NCI-H2029 (cell line): ENCODE measurements around the gene COL6A3.
"Not testable (repeated sequence)": the region's sequence is repeated elsewhere in the genome, so short reads cannot be mapped to it uniquely, and the experiment has no call there.

ENCODE experiments used
- DNase-seq: peaks from one replicate; lab custom pipeline; 2025; lab: John Stamatoyannopoulos, UW

The COL6A3 gene

GRCh38 chr2:237418300-237418699, 4.3 kb upstream of the COL6A3 start:
- DNase-seq: no peak

GRCh38 chr2:237412988-237413776, 782 bp downstream of the COL6A3 start:
- no peak for DNase-seq

DNA sequence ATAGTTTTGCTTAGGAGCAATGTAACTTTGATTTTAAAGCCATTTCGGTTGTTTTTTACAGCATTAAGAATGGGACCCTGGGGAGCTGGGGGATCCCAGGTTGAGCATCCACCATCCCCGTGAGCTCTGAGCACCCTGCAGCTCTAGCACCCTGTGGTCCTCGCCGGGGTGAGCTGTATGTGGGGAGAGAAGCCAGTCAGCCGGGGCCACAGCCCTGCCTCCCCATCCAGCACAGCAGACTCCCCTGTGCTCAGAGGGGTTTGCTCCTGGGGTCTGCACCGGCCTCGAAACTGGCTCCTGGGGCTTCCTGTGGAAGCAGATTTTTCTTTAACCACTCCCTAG, 1.3 kb downstream of the COL6A3 start:
- DNase-seq: no peak

- no peak for DNase-seq
These were observed 2.1 kb downstream of the COL6A3 start for GRCh38 chr2:237411683-237412423.

- DNase-seq: no peak
These were observed 2.8 kb downstream of the COL6A3 start for GRCh38 chr2:237411092-237411601.

- not testable (repeated sequence) for DNase-seq
These were observed 4.7 kb downstream of the COL6A3 start for GRCh38 chr2:237409263-237409662.

DNA sequence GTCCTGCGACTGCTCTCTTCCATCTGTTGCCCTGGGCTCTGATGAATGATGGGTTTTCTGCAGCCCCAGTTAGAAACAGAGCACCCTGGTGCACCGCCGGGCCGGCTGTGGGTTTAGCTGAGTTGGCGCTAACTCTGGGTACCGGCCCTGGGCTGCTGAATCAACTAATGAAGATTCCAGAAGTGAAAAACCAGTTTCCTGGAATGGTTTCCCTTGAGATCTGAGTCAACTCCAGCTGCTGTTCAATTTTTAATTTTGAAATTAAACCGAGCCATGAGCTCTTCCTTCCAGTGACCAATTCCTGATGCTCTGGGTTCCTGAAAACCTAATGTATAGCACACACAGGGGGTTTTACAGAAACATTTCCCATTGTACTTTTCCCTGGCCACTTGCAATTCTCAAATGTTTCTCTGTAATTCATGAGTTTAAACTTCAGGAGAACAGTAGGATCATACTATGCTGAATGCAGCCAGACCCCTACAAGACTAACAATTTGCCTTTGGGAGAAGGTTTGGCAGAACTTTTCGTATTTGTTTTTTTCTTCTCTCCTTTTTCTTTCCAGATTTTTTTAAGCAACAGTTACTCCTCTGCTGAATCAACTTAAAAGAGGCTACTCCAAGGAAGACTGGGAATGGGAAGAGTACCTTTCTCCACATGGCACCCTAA, 5.5 kb downstream of the COL6A3 start:
- DNase-seq: no peak

DNA sequence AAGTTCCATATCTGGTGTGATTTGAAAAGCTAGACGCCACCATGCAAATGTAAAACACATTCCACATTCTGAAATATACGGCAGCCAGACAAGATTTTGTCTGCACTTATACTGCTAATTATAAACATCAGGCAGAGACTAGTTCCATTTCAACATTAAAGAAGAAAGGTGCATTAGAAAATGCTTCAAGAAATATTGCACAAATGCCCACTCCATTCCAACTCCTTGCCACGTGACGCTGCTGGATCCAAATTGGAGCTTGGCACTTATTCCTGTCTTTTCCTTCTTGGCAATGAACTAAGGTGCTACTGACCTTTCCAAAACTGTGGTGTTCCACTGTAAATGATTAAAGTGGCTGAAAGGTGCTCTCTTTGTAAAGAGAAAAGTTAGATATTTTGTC, 6.3 kb downstream of the COL6A3 start:
- DNase-seq: no peak

GRCh38 chr2:237406371-237406895, 7.5 kb downstream of the COL6A3 start:
- DNase-seq: no peak

GRCh38 chr2:237405605-237406004, 8.4 kb downstream of the COL6A3 start:
- no peak for DNase-seq

DNA sequence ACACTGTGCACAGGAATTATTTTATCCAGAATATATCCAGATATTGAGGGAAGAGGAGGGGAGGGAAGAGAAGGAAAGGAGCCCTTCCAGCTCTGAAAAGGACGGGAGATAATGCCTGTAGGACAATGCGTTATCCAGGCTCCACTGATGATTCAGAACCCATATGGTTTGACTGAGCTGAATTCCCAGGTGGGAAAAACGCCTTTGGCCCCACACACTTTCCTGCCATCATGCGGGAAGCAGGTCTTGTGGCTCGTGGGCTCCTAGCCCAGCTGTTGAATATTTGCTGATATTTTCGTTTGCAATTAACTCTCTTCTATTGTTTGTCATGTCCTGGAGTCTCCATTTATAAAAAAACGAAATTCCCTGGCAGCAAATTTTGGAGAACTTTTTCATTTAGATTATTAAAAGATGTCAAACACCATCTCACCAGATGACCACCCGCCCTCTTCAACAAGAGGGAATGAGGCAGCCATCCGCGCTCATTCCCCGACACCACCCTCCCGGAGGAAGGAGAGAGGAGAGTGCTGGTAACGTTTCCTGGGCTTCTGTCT, 8.9 kb downstream of the COL6A3 start:
- DNase-seq: no peak

- no peak for DNase-seq
These were observed 9.6 kb downstream of the COL6A3 start for GRCh38 chr2:237404413-237404812.

- DNase-seq: no peak
These were observed 10.7 kb downstream of the COL6A3 start for GRCh38 chr2:237403024-237403882.

DNA sequence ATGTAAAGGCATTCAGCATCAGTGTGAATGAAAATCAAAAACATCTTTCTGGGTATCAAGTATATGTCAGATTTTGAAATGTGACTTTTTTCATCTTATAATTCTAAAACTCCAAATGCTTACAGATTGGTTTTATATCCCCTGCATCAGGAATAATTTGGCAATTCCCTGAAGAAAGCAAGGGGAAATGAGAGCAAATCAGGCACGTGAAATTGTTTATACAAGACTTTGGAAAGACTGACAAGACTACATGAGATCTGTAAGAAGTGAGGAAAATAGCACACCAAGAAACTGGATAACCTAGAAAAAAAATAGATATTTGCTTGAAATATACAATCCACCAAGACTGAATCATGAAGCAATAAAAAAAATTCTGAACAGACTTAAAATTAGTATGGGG, 13.8 kb downstream of the COL6A3 start:
- DNase-seq: no peak

GRCh38 chr2:237397072-237397471, 16.9 kb downstream of the COL6A3 start:
- no peak for DNase-seq

DNA sequence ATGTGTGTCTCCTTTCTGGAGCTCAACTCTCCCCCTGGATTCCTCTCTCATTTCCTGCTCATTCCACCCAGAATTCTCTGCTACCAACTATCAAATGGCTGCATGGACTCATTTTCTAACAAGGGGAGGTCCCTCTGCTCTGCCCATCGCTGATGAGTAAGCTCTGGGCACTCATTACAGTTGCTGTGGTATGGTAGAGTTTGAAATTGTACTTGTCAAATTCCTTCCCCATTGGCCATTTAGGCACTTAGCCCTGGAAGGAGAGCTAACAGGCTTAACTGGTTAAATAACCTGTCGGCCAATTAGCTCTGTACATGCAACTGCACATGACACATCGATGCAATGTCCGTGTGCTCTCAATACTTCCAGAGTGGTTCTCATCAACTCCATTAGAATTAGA, 20.4 kb downstream of the COL6A3 start:
- no peak for DNase-seq

DNA sequence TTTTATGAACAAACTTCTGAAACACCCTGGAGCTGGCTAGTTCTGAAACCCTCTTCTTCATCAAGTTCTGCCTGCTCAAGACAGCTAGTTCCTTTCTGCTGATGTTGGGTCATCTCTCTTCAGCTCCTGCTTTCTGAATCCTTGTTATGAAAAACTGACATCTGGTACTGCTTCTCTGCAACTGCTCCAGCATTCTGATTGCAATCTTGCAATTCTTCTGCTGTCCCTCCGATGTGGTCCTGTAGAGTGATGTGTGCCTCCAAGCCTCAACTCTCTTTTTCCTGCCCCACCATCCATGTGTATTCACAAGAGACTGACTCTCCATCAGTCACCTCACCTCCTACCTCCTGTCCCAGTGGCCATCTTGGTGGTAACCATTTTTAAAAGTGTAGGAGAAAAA, 21.8 kb downstream of the COL6A3 start:
- no peak for DNase-seq

DNA sequence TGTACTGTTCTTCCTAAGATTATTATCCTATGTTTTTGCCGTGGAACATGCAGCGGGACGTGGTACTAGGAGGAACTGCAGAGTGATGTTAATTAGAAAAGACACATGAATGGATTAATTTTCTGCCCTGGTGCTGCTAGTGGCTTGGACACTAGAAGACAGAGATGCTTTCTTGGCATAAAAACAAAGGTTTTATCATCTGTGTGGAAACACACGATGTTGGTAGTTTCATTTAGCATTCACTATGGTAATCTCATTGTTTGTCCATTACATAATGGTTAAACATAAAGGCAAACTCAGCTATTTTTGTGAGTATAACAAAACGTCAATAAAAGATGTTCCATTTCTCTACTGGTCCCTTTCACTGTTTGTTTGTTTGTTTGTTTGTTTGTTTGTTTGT, 22.8 kb downstream of the COL6A3 start:
- no peak for DNase-seq

DNA sequence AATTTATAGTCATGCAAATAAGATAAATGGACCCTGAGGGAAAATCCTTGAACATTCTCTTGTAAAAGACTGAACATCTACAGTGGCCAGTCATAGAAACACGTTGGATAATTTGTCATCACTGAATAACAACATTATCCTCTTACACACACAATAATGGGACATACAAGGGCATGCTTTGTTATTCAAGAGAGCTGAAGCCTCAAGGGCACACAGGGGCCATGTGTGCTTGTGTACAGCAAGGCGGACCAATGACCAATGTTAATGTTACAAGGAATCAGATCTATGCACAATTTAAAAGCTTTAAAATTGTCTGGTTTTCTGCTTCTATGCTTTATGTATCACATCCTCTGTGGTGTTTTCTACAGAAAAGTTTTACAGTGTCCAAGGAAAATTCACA, 23.7 kb downstream of the COL6A3 start:
- DNase-seq: no peak

DNA sequence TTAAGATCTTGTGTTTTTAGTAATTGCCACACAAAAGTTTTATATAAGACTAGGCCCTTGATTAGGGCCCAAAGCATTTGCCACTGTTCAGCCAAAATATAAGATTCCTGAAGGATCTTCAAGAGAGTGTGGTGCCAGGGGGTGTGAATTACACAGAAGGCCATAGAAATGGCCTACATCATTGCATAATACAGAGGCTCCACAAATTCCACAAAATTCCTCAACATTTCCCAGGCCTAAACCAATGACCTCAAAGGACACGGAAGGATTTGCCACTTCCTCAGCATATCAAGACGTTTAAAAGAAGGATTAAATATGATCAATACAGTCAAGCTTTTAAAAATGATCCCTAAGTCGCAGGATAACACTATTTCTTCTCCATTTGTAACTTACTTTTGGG, 24.1 kb downstream of the COL6A3 start:
- no peak for DNase-seq

- no peak for DNase-seq
These were observed 25.9 kb downstream of the COL6A3 start for GRCh38 chr2:237388036-237388435.

DNA sequence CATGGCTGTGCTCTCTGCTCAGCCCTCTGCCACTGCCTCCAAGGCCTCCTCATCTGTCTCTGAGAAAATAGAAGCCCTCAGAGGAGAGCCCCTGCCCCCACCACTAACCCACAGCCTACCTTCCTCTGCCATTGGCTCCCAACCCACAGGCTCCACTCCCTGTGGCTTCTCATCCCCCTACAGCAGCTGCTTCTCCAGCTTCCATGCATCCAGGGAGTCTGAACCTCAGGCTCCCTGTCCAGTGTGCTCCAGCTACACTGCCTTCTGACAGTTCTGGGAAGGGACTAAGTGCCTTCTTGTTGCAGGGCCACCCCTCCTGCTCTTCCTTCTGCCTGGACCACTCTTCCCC, 29.3 kb downstream of the COL6A3 start:
- no peak for DNase-seq
